ENCODE measurements around the gene GDPD4. TPM values are rescaled to one million over a fixed set of nuclear protein-coding genes. Genes with fewer than 3 reads are reported as not detected.

GDPD4 gene
- total RNA-seq, 1 donor from 2014 or later: not detected

DNA sequence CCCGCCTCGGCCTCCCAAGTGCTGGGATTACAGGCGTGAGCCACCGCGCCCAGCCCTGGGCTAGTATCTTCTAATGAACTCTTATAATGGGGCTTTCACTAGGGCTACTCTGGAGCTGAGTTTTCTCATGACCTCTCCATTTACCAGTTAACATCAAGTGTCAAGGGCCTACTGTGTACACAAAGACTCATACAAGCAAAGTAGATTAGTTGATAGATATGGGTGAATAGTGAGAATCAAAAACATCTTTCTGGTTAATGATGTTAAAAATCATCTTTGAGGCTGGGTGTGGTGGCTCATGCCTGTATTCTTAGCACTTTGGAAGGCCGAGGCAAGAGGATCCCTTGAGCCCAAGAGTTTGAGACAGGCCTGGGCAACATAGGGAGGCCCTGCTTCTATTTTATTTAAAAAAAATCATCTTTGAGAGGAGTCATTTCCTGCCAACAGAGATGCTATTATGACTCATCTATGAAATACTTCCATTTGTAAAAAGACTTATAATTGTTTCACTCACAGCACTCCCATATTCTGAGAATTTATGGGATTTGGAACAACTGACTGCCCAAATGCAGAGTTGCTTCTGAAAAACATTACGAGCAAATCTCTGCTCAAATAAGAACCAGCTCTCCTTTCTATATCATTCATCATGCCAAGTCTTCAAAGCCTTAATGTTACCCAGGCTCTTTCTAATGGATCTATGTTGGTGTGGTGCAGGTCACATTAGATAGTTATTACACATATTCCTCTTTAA is 57.0 kb downstream of the GDPD4 start:
- peak; percentile 53 for DNase-seq (ENCODE audit: low read depth)

GRCh38 chr11:77236901-77237300 is 64.6 kb downstream of the GDPD4 start:
- DNase-seq (ENCODE audit: low read depth): no peak

- no peak for DNase-seq (ENCODE audit: low read depth)
These were observed 68.5 kb downstream of the GDPD4 start for GRCh38 chr11:77233011-77233410.

DNA sequence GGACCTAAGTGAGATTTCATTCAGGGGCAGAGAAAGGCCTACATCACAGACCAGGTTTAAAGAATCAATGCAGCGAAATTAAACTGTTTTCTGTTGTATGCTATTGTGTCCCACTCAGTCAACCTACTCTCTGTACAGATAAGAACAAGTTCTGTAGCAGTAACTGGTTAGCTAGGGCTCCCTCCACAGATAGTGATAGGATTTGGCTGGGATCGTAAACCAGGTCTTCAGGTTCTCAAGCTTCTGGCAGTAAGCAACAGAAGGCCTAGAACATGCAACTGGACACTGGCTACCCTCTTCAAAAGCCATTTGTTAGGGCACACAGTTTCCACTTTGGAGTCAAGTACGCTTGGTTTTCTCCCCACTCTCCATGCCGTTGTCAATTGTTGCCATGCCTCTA is 69.2 kb downstream of the GDPD4 start:
- DNase-seq (ENCODE audit: low read depth): no peak

GRCh38 chr11:77231800-77232199 is 69.7 kb downstream of the GDPD4 start:
- DNase-seq (ENCODE audit: low read depth): no peak

GRCh38 chr11:77230878-77231605 is 70.4 kb downstream of the GDPD4 start:
- DNase-seq (ENCODE audit: low read depth): no peak

DNA sequence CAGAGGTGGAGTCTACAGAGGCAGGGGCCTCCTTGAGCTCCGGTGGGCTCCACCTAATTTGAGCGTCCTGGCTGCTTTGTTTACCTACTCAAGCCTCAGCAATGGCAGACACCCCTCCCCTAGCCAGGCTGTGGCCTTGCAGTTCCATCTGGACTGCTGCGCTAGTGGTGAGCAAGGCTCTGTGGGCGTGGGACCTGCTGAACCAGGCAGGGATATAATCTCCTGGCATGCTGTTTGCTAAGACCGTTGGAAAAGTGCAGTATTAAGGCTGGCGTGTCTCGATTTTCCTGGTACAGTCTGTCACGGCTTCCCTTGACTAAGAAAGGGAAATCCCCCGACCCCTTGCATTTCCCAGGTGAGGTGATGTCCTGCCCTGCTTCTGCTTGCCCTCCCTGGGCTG is 77.7 kb downstream of the GDPD4 start:
- DNase-seq (ENCODE audit: low read depth): no peak

- no peak for DNase-seq (ENCODE audit: low read depth)
These were observed 84.3 kb downstream of the GDPD4 start for GRCh38 chr11:77217156-77217555.

DNA sequence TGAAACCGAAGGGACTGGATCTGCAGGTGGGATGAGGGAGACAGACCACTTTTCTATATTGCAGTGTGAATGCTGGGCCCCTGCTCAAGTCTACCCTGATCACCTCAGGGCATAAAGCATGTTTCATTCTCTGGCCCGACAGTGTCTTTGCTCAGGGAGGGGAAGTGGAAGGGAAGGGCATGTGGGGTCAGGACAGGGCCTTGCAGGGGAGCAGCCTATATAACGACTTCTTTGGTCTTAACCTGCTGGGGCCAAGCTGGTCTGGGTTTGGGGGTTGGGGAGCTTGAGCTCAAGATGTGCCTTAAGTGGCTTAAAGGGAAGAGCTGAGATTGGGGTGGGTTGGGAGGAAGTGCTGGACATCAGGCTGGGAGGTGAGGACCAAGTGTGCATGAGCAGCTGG is 86.4 kb downstream of the GDPD4 start:
- no peak for DNase-seq (ENCODE audit: low read depth)

DNA sequence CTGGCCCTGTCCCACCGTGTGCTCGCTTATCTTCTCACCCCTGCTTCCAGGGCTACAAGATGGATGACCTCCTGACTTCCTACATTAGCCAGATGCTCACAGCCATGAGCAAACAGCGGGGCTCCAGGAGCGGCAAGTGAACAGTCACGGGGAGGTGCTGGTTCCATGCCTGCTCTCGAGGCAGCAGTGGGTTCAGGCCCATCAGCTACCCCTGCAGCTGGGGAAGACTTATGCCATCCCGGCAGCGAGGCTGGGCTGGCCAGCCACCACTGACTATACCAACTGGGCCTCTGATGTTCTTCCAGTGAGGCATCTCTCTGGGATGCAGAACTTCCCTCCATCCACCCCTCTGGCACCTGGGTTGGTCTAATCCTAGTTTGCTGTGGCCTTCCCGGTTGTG is 86.9 kb downstream of the GDPD4 start:
- no peak for DNase-seq (ENCODE audit: low read depth)

DNA sequence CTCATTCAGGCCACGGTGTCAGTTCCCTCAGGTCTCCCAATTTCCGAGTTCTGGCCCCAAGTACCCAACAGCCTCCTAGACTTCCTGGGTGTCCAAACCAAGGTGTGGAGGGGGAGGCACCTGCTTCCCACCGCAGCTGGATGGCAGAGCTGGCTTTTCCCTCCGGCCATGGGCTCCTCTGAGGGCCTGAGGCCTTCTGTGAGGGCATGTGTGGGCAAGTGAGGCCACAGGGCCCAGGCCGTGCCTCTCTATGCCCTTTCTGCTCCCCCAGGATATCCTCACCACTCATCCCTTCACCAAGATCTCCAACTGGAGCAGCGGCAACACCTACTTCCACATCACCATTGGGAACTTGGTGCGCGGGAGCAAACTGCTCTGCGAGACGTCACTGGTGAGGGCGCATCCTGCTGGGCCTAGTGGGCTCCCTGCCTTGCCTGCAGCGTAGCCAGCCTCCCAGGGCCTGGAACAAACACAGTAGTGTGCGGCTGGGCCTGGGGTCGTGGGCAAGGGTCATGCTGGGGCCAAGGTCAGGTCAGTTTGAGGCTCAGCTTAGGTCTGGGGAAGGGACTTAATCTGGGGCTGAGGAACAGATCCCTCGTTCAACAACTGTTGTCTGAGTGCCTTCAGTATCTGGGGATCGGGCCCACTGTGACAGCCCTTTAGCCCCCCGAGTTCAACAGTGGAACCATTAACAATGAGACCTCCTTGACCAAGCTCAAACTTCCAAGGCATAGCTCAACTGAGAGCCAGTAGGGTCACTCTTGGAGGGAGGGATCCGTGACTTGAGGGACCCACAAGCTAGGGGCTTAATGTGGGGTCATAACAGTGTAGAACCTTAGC is 87.7 kb downstream of the GDPD4 start:
- DNase-seq (ENCODE audit: low read depth): no peak

- DNase-seq (ENCODE audit: low read depth): no peak
These were observed 88.4 kb downstream of the GDPD4 start for GRCh38 chr11:77213029-77213579.

DNA sequence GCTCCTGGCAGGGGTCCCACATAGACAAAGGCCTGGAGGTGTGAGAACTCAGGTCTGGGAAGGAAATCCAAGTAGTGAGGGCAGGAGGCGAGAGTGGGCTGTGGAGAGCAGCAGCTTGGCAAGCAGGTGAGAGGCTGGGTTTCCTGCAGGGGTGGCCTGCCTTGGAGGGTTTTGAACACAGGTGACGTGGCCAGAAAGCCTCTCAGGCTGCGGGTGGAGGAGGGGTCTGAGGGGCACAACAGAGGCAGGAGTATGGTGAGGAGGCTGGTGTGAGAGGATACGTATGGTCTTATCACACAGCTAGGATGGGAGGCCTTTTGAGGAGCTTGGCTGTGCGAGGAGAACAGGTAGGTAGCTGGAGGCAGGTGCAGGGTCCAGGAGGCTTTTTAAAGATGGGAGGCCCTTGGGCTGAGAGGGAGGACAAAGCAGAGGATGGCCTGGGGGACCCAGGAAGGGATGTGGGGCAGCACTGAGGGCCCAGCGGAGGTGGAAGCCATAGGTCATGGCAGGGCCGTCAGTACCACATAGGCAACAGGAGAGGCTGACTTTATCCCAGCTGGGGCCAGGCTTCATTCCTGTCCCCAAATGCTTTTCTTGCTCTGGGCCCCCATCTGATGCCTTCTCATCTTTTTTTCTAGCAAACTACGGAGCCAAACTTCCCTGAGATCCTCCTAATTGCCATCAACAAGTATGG is 89.0 kb downstream of the GDPD4 start:
- DNase-seq (ENCODE audit: low read depth): no peak

DNA sequence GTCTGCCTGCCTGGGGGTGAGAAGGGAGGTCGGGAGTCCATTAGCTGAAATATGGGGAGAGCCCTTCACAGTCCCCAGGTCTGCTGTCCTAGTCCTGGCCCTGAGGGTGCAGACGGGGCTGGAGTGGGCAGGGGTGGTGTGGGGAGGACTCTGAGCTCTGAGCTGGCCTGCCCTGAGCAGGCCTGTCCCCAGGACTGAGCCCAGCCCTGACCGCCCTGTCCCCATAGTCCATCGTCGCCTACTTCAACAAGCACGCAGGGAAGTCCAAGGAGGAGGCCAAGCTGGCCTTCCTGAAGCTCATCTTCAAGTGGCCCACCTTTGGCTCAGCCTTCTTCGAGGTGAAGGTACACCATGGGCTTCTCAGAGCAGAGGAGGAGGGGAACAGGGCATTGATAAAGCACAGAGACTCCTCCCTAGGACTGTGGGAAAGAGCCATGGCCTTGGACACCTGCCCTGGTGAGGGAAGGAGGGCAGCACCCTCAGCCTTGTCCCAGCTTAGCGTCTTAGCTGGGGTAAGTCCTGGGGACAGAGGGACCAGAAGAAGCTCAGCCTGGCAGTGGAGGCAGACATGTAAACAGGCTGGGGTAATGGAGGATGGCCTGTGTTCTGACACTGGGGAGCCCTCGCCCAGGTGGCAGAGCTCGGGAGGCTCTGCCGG is 89.8 kb downstream of the GDPD4 start:
- DNase-seq (ENCODE audit: low read depth): no peak

- no peak for DNase-seq (ENCODE audit: low read depth)
These were observed 90.4 kb downstream of the GDPD4 start for GRCh38 chr11:77211040-77211451.

DNA sequence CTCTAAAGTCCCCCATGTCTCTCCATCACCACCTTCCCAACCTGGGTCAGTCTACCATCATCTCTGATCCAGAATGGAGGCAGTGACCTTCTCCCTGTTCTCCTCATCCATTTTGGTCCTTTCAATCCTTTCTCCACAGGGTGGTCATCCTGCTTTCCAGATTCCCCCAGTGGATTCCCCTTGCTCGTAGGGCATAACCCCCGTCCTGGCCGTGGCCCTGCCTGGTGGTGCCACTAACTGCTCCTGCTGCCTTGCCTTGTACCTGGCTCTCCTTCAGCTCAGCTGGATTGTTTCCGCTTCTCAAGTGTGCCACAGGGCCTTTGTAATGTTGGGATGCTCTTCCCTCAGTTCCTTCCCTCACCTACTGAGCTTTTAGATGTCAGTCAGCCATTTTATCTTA is 91.8 kb downstream of the GDPD4 start:
- DNase-seq (ENCODE audit: low read depth): no peak

DNA sequence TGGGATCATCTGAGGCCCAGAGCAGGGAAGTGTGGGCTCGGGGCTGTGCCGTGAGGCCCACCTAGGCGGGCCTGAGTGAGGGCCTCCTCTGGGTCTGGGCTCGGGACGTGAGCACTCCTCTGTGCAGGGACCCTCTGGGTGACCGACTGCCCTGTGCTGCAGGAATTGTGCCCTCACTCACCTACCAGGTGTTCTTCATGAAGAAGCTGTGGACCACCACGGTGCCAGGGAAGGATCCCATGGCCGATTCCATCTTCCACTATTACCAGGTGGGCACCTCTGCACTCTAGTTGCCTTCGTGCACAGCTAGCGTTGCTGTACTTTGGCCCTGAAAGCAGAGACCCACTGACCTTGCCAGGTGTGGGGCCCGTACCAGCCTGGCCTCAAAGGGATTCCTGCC is 93.0 kb downstream of the GDPD4 start:
- no peak for DNase-seq (ENCODE audit: low read depth)

DNA sequence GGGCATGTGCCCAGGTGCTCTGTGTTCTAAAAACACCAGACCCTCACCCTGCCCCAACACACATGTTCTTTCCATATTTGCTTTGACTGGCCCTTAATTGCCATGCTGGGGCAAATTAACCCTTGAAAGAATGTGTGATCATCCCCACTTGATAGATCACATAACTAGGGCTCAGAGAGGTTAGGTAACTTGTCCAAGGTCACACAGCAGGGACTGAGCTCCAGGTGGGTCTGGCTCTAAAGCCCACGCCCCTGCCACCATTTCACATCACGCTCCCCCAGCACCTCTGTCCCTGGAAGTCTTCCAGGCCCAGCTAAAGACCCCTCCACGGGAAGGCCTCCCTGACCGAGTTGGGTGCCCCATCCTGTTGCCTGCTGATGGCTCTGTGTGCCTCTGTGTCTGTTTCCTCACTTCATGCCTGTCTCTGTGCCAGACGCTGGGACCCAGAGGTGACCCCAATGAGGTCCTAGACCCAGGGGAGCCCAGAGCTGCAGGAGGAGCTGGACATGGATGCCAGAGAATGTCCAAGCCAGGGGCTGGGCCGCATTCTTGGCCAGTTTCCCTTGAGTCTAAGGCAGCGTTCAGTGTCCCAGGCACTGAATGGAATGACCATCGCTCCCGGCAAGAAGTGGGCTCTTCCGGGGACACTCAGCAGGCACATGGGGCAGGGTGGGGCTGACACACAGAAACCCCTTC is 93.7 kb downstream of the GDPD4 start:
- DNase-seq (ENCODE audit: low read depth): no peak

GRCh38 chr11:77207019-77207485 is 94.4 kb downstream of the GDPD4 start:
- no peak for DNase-seq (ENCODE audit: low read depth)

DNA sequence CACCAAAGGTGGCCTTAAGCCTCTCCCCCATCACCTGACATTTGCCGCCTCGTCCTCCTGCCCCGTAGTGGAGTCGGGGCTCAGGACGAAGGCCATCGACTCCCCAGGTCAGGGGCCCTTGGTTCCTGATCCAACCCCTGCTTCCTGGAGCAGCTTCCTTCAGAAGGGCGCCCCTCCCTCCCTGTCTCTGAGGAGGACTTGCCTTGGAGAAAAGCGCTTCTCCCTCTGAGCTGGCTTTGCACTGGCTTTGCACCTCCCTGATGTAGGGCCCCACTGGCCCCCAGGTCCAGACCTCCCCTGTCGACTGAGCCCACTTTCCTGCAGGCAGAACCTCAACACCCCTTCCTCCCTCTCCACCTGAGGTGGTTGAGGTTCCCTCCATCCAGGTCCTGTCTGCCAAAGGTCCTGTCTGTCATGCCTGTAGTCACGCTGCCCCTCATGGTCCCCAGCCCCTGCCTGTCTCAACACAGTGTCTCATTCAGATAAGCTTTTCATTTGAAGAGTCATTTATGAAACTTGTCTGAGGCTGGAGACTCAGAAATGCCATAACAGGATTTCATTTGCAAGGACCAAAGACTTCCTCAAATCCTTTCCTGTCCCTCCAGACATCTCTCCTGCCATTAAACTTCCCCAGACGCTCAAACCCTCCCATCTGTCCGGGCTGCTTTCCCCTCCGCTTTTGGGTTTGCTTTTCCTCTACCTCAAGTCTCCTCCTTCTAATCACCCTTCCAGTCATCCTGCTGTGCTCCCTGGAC is 95.0 kb downstream of the GDPD4 start:
- no peak for DNase-seq (ENCODE audit: low read depth)

Data from renal cortical epithelial cell (primary cell).